GM19372 (cell line): Measurements from ENCODE around the gene FLT3.

Experiments used
- ATAC-seq: cut with Tn5 transposase; IDR thresholded peaks from one replicate; pipeline ENCODE4 v1.9.1; 2021; ENCODE audit warnings: mild to moderate bottlenecking, low read depth, moderate library complexity; ENCODE audit not compliant: unreplicated experiment

FLT3 gene

DNA sequence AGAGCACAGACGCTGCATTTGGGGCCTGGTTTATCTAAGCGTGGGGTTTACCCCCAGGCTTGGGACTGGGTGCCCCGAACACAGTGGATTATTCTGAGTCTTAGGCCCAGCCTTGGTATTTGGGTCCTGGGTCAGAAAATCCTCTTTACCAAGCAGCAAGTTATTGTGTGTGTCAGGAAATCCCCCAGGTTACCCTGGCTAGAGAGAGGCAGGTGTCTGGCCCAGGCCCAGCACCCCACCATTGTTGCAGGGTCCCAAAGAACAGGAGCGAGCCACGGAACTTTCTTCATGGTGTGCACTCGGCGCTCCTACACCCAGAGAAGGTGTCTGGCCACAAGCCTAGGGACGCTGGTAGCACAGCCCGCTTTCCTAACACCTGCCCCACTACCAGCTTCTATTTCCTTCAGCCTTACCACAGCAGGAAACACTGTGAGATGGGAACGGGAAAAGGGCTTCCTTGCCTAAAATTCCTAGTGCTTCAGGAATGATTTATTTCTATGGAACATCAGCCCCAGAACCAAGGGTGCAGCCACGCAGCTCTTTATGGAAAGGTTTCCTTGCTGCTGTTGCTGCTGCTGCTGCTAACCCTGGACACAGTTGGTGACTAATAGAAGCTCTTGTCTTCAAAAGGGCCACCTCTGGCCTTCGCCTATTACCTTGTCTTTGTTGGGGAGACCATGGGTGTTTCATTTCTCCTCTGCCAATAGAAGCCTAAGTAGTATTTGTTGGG, 123.8 kb downstream of the FLT3 start:
- ATAC-seq: no peak

DNA sequence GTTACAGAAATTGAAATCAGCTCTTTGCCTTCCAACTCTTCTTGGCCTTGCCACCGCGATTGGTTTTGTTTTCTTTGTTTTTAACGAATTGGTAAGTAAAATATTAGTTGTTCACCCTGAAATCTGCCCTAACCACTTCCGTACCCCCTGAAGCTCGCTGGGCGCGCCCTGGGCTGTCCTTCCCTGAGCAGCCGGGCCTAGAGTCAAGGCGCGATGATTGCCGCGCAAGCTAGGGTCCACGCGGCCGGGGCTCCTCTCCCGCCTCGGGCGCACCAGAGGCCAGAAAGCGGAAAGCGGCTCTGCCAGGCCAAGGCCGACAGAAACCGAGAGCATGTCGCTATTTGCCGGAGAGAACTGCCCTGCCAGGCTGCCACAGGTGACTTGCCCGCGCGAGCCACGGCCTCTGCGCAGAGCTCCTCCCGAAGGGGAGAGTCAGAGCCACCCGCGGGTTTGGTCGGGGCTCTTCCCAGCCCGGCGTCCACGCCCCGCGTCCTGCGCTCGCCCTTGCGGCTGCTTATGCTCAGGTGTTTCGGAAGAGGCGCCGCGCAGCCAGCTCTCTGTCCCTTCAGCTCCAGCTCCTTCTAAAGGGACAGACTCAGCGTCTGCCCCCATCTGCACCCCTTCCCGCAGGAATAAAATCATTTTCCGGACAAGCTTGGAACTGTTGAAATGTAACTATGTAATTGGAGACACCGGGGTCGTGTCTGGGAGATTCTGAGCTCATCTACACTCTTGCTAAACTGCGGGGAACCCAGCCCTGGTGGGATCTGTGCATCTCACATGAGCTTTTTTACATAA, 124.6 kb downstream of the FLT3 start:
- no peak for ATAC-seq

DNA sequence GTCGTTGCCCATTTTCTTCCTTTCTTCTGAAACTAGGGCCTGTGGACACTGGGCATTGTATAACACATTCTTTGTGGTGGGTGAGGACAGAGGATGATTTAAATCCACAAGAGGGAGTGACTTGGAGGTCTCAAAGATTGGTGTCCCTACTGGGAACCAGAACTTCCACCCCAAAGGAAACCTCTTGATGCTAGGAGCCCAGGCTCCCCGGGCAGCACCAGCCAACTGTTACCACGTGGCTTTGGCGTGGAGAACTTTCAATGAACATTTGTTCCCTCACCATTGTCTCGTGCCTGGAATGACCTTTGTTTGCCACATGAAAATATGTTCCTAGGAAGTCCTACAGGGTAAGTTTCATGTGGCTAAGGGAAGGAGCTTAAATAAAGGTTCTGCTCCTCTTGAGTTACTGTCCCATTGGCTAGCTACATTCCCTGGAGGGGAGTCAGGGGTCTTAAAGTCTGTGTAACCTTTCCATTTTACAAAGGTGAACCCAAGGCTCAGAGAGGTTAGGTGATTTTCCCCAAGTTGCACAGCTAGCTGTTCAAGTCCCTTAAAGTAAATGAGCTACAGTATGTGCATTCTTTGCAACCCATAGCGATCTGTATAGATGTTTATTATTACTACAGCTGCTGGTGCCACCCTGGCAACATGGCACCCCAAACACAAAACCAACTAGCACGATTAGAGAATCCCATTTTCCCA, 126.3 kb downstream of the FLT3 start:
- no peak for ATAC-seq

DNA sequence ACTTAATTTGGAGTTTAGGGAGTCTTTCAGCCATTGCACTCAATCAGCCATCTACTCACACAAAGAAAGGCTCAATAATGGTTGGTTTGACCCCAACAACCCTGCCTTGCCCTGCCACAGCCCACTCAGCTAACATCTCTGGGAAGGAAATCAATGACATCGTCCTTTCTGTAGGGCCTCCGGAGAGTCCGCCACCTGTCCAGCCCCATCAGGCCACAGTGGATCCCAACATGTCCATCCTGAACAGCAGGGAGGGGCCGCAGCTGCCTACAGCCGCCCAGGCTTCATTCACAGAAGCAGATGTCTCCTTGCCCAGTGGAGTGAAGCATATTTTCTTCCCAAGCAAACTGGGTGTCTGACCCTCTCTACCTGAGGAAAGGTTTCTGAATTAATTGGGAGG, 127.1 kb downstream of the FLT3 start:
- ATAC-seq: no peak

DNA sequence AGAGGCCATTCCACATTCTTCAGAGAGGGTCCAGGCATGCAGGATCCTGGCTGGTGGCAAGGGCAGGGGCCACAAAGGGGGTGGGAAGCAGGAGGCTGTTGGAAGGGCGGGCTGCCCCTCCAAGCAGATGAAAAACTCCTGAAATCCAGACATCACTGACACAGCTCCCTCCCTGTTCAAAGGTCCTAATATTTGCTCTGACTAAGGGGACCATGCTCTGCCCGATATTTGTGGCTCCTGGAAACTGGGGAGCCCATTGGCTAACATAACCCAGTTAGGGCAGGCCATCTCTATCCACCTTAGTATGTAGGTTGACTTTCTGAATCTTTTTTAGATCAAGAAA, 127.9 kb downstream of the FLT3 start:
- no peak for ATAC-seq

DNA sequence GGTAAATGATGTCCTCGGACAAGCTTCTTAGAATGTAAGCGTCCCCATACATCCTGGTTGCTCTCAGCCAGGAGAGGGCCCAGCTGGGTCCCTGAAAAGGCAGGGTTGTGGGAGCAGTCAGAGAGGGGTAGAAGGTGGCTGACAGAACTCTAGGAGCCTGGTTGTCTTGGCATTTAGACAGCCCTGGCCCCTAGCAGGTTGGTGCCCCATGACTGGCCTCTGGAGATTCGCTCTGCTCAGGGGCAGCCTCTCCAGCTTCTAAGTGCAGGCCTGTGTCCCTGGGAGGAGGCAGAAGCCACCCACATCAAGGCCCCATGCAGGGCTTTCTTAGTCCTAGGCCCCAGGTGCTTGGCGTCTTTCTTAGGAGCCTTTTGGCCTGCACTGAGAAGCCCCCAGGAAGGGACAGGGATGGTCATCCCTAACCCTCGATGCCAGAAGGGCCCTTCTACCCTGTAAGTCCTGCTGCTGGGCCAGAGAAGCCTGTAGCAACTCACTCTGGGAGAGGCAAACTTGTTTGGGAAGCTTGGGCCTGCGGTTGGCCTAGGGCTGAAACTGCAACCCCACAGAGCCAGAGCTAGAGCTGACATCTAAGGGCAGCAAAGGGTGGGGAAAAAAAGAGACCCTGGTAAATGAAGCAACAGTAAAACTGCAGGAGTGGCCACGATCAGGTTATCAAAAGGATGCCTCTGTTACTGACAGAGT, 128.4 kb downstream of the FLT3 start:
- no peak for ATAC-seq

DNA sequence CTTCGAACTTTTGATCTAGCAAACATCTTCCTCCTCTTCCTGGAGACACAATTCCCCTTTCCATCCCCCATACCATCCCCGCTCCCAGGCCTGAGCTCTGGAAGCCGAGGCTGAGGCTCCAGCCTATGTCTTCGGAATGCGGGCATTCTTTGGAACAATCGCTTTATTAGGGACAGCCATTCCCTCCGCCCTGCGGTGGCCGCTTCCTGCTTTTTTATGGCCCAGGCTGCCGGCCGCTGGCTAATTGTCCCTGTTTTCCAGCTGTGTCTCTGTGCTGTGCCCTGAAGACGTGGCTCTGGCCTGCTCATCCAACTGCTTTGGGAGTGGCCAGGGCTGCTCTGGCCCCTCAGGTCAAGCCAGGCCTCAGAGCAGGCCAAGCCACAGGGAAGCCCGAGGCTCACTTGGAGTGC, 129.1 kb downstream of the FLT3 start:
- no peak for ATAC-seq

DNA sequence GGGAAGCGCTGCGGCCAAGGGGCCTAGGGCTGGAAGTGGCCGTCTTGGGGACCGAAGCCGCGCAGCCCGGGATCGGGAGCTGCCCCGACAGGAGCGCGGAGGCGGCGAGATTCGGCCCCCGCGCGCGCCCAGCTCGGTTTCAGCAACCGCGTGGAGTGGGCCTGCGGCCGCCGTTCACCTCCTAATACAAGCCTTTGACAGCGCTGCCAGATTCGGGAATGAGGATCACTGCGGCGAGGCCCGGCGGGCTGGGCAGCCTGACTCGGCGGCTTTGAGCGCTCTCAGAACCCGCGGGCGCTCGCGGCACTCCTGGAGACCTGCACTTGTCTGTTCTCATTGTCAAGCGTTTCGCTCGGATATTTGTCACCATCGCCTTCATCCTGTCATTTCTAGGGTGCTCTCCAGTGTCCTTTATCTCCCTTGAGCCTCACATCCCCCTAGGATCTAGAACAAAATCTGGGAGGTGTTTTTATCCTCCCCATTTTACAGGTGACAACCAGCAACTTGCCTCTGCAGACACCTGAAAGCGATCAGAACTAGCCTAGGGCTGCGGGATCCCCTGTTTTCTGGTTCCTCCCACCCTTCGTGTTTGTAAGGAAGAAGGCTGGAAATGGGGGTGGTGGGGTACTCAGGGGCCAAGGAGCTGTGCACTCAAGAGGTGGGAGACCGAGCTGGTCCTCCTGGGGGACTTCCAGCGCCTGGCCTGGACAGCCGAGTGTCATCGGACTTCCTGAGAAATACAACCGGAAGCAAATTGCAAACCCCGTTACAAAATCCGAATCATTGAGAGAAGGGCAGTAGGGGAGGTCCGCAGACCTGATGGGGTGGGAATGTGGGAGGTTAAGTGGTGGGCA, 129.8 kb downstream of the FLT3 start:
- ATAC-seq: no peak

DNA sequence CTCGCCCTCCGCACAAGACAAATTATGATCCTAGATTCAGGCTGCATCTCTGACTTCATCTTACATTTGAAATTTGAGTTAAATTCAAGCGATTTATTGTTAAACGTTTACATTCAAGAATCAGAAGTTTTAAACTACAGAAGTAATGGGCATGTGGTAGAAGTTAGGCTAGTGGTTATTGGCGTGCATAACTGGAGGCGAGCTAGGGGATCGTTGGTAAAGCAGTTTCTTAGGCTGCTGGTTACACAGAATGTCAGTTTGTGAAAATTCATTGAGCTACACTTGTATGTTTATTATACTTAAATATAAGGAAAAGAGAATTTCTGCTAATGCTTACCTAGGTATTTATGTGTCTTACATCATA, 130.5 kb downstream of the FLT3 start:
- ATAC-seq: no peak

DNA sequence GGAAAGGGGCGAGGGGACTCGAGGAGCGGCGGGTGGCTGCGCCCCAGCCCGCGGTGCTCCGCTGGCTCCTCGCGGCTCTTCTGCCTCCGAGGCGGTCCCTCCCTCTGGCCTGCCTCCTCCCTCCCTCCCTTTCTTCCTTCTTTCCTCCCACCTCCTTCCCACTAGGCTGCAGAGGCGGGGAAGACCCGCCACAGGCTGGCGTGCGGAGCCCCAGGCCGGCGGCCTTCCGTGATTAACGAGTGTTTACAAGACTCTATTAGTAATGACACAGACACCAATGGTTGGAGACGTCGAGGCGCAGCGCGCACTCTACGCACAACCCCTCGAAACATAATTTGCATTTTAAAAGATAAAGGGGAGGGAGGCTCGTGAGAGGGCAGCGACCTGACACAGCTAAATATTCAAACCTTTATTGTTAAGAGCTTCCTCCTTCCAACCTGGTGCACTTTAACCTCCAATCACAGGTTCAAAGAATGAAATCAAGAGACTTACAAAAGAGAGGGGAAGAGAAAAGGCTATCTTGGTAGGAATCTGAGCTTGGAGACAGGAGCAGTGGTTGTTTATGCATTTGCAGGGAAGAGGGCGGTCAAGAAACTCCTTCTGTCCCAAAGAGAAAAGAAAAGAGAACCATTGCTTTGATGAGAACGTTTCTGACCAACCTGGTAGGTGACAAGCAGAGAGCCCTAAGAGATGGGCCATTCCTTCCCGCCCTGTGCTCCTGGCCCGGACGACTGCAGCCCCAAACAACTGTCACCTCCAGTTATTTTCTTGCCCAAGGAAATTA, 131.1 kb downstream of the FLT3 start, which contains the start of gene CDX2:
CDX2 (minus strand) TSS at position 234 of the 784 bp plus-strand sequence. CDS start 309 bp downstream, outside the sequence.
- no peak for ATAC-seq

DNA sequence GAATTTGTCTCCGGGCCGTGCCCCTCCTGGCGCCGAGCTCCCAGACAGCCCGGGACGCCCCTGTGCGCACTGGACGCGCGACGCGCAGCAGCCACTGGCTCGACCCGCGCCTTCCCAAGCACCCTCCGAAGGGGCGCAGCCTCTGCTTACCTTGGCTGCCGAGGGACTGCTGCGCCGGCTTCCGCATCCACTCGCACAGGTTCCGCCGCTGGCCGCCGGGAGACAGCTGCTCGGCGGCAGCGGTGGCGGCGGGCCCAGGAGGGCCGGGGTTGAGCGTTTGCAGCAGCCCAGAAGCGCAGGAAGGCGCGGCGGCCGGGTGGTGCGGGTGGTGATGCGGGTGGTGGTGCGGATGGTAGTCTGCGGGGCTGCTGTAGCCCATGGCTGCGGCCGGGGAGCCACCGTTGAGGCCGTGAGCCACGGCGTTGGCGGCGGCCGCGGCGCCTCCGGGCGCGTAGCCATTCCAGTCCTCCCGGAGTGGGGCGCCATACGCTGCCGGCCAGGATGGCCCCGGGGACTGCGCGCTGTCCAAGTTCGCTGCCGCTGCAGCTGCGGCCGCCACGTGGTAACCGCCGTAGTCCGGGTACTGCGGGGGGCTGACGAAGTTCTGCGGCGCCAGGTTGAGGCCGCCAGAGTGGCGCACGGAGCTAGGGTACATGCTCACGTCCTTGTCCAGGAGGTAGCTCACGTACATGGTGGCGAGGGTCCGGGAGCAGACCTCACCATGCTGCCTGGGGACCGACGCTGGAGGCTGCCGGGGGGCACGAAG, 131.9 kb downstream of the FLT3 start:
- ATAC-seq: no peak

DNA sequence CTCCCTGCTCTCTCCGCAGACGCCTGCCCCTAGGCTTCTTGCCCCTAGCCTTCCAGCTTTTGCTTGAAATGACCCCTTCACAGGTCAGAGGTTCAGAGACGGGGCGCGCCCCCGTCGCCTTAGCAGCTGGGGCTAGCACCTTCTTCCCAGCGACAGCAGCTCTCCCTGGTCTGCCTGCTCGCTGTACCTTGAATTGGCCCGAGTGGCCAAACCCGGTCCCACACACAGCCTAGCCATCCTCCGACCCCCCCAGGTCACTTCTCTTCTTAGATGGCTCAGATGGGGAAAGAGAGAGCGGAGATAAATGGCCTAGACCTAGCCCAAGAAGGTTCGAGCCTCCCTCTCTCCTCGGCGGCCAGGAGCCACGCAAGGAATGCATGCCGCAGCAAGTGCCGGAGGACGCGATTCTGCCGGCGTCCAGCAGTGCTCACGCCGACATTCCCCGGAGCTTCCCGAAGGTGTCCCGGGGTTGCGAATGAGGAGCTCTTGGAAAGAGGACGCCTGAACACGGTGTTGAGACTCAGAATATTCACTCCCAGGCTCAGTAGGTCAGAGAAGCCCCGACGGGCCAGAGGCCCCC, 132.6 kb downstream of the FLT3 start:
- no peak for ATAC-seq

DNA sequence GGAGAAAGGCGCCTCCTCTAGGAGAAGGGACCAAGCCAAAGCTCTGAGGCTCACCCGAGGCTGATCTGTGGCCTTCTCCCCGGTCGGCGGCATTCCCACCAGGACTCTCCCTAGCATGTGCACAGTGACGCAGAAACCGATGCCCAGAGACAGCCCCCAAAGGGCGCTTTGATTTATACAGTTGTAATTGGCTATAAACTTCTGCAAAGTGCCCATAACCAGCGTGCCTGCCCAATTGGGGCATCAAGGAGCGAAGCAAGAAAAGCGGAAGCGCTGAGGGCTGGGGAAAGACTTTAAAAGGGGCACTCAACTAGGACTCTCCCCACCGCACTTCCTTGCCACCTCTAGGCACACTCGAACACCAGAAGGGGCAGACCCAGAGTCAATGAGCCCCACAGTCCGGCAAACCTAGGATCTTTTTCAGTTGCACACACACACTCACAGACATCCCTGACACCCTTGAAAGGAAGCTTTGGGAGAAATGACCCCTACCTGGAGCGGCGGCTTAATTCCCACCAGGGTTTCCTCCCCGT, 133.1 kb downstream of the FLT3 start:
- ATAC-seq: no peak

DNA sequence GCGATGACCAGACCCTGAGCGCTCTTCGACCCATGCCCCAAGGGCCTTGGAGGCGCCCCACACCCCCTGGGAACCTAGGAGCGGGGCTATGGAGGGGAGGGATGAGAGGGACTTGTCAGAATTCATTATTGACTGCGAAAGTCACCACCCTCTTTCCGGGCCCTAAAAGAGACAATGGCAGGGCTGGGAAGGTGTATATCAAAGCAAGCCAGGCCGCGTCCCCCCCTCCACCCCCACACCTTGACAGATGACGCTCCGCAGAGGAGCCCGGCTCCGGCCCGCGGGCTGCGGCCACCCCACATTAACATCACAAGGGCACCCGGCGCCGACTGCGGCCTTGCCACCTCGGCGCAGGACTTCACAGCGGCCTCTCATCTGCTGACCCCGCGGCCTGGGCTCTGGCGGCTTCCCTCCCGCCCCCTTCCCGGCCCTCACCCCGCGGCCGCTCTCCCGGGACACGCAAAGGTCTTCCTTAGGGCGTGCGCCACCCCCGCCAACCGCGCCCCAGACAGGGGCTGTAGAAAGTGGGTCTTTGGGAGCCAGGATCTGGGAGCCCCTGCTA, 133.7 kb downstream of the FLT3 start:
- no peak for ATAC-seq

DNA sequence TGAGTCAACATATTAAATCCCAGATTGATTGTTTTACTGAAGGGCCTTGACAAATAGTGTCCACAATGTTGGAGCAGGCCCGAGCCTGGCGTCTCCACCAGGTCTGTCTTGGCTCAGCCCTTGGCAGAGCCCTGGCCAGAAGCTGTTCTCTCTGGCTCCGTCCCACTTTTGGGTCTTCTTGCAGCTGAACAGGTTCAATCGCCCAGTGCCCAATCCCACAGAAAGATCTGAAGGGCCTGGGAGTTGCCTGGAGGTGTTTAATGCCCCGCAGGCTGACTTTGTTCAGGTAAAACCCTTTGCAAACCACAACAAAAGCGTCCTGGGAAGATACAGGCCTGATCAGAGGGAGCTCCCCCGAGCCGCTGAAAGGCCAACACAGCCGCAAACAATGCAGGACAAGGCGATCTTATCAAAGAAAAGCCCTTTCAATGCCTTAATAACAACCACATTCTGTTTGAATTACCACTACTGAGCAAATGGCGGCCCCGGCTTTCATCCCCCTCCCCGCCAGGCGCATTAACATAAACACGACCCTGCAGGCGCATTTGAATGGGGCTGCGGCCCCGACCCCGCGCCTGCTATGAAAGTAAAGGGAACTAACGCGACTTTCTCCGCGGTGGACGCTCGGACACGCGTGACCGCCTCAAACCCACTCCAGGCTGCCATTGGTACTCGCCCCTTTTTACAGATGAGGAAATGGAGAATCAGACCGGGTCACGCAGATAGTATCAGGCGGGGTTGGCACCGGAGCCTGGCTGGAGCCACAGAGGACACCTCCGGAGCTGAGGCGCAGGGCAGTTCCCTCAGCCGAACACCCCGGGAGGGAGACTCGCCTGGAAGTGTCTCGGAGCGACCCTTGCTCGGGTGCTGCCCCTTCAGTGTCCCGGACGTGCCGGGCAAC, 134.4 kb downstream of the FLT3 start:
- no peak for ATAC-seq

DNA sequence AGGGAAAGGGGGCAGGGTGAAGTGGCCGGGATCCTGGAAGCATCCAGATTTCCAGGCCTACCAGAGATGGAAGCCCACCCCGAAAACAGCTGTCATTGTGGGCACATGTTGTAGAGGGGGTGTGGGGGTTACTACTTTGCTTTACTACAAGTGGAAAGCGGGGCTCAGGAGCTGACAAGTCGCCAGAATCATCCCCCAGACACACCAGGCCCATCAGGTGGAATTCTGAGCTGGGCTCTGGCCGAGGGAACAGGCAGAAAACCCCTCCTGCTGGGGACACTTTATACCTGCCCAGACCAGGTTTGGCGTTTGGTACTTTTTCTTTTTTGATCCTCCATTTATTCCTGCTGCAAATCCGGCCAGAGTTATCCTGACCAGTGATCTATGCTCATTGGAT, 135.0 kb downstream of the FLT3 start:
- no peak for ATAC-seq
